Central memory CD8-positive, alpha-beta T cell (primary cell): ENCODE results near the gene PLEKHA6.

ENCODE experiments used
- ATAC-seq: fragments of 150-1000 bp; cut with Tn5 transposase; replicated peaks from 2 replicates; pipeline ENCODE4 v1.10.0; 2022; ENCODE audit warnings: mild to moderate bottlenecking, moderate FRiP score, moderate number of reproducible peaks; ENCODE audit not compliant: poor library complexity, severe bottlenecking; ENCODE audit errors: extremely low read depth
- DNase-seq, 2 donors: peaks; one replicate each; pipeline ENCODE4 v3.0.0; 2021; ENCODE audit warnings: low spot score in 2 of 2
- H3K27ac Mint-ChIP-seq: one replicate; pipeline ENCODE4 v1.8.0; 2022; ENCODE audit warnings: low read depth, mild to moderate bottlenecking, moderate library complexity, mixed read lengths
- H3K27me3 Mint-ChIP-seq: one replicate; pipeline ENCODE4 v1.8.0; 2022; ENCODE audit warnings: mixed read lengths
- H3K36me3 Mint-ChIP-seq: one replicate; pipeline ENCODE4 v1.8.0; 2022; ENCODE audit warnings: mild to moderate bottlenecking, moderate library complexity, mixed read lengths; ENCODE audit not compliant: insufficient read depth
- H3K4me1 Mint-ChIP-seq: one replicate; pipeline ENCODE4 v1.8.0; 2022; ENCODE audit warnings: mixed read lengths
- H3K4me3 Mint-ChIP-seq: one replicate; pipeline ENCODE4 v1.8.0; 2022; ENCODE audit warnings: mild to moderate bottlenecking, moderate library complexity, mixed read lengths
- H3K9me3 Mint-ChIP-seq: one replicate; pipeline ENCODE4 v1.8.0; 2022; ENCODE audit warnings: mixed read lengths

Gene PLEKHA6

DNA sequence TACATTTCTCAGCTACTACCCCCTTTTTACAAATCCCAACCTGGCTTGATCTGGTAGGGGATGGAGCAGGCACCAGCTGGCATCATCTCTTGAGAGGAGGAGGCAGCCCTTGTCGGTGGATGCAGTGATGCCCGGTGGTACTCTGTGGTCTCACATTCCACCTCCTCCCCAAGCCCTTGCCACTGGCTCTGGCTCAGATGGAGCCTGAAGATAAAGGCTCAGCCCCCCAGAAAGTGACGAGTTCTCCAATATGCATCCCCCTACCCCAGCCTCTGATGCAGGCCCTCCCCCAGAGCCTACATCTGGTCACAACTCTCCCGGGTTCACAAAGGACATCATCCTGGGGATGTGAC is 142.1 kb downstream of the PLEKHA6 start:
- ATAC-seq = no peak
- H3K27me3 Mint-ChIP-seq = peaks cover 10% of the 10 kb centered on the region
- H3K36me3 Mint-ChIP-seq = no peaks in the 10 kb centered on the region
- no peak overlapping the region for H3K27ac Mint-ChIP-seq
- no peaks in the 10 kb centered on the region for H3K9me3 Mint-ChIP-seq
- no peak overlapping the region for H3K4me3 Mint-ChIP-seq
- no peak for DNase-seq
- peaks cover 6% of the 10 kb centered on the region for H3K4me1 Mint-ChIP-seq

DNA sequence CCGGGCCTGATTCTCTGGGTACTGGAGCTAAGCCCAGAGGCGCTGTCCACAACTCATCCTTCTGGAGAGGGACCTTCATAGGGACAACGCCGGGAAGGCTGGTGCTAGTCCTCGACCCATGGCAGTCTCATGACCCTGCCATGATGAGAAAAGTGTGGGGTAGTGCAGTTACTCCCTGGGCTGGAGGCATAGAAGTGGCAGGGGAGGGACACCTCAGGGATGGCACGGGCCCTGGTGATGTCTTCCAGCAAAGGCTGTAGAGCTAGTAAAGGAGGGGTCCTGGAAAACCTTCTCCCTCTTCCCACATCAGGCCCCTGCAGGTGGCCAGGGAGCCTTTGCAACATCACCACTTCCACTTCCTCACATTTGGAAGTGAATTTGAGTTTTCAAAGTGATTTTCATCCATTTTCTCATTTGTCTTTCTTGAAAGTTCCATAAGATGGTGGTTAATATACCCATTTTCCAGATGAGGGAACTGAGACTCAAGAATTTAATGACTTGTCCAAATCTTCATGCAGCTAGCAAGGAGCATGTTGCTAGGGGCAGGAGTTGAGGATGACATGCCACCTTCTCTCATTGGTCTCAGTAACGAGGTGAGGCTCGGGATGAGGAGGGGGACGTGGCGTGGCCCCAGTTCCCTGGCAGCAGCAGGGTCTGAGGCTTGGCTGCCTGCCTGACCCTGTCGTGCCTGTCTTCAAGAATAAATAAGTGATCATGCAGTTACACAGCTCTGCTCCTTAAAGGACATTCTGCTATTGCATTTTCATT is 142.7 kb downstream of the PLEKHA6 start:
- Mint-ChIP-seq H3K36me3 (no peaks in the 10 kb centered on the region), H3K27me3 (peaks cover 10% of the 10 kb centered on the region), H3K9me3 (no peaks in the 10 kb centered on the region), H3K4me1 (peaks cover 6% of the 10 kb centered on the region), H3K4me3 (no peak overlapping the region), H3K27ac (no peak overlapping the region)
- no peak for DNase-seq
- no peak for ATAC-seq

DNA sequence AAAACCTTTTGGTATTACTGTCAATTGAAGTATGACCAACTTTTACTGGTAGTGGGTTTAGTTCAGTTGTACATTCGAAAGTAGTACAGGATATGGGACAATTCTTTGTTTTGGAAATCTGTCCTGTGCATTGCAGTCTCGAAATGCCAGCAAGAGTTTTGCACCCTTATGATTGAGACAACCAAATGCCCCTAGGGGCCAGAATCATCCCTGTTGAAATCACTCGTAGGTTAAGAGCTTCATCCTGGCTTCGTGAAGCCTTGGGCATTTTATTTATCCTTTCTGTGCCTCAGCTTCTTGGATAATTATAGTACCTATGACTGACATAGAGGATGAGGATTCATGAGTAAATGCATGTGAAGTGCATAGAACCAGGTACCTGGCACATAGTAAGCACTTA is 143.5 kb downstream of the PLEKHA6 start:
- ATAC-seq = no peak
- H3K36me3 Mint-ChIP-seq = no peaks in the 10 kb centered on the region

DNA sequence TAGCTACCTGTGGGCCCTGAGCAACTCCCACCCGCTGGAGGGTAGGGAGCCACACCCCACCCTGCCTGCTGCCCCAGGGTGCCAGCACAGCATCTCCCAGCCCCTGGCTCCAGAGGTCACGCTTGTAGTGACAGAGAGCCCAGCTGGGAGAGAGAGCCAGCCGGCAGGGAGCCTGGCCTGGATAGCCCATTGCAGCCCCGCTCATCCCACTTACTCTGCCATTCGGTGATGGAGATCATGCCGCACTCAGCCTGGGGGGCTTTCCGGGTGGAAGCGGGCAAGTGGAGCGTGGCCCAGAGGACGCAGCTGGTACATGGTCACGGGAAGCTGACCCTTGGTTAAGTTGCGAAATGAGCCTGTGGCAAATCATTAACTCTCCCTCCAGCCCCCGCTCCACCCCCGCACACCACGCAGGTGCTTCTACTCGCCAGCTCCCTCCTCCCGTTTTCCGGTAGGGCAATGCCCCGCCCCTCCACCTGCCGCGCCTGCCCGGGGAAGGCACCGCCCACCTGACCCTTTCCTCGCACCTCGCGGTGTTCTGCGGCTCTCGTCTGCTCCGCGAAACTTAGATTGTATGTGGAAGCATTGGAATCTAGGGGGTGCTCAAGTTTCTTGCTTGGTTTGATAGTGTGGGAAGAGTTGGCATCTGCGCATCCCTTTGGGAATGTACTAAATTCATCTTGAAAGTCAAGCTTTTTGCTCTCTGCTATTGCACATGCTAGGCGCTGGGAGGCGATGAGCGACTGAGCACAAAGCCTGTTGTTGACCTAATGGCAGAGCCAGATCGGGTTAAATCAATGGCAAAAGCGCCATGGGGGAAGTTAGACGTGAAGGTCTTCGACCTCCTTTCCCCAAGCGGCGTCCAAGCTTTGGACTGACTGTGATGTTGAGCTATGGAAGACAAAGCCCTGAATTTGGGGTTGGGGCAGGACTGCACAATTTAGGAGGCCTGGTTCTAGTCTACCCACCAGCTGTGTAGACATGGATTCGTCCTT is 145.8 kb downstream of the PLEKHA6 start, which contains the start of gene GOLT1A:
Gene GOLT1A, minus strand, starts transcription at position 321 of the 995 bp plus-strand sequence. Its CDS starts 82 bp downstream, at position 239.
- Mint-ChIP-seq H3K36me3 (no peaks in the 10 kb centered on the region), H3K4me3 (peak within 1 kb of the TSS; percentile 25), H3K9me3 (no peaks in the 10 kb centered on the region), H3K27ac (no peak within 1 kb of the TSS), H3K4me1 (peaks cover 6% of the 10 kb centered on the region), H3K27me3 (peaks cover 14% of the 10 kb centered on the region)
- DNase-seq (no peak), ATAC-seq (no peak)

More for the DNA sequence above, 143.5 kb downstream of the PLEKHA6 start:
- DNase-seq = no peak
- H3K9me3 Mint-ChIP-seq = no peaks in the 10 kb centered on the region
- H3K27ac Mint-ChIP-seq = no peak overlapping the region
- H3K4me1 Mint-ChIP-seq = peaks cover 6% of the 10 kb centered on the region
- H3K27me3 Mint-ChIP-seq = peaks cover 10% of the 10 kb centered on the region
- H3K4me3 Mint-ChIP-seq = no peak overlapping the region

DNA sequence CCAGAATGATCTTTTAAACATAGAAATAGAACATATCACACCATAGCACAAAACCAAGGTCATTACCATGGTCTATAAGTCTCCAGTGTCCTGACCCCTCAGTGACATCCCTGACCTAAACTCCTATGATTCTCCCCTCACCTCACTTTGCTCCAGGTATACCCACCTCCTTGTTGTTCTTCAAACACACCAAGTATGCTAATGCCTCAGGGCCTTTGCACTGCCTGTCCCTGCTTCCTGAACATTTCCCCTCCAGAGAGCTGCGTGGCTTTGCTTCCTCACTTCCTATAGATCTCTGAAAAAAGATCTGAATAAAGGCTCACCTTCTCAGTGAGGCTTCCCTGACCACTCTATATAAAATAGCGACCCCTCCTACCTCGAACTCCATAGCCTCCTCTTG is 147.0 kb downstream of the PLEKHA6 start:
- ATAC-seq = no peak

DNA sequence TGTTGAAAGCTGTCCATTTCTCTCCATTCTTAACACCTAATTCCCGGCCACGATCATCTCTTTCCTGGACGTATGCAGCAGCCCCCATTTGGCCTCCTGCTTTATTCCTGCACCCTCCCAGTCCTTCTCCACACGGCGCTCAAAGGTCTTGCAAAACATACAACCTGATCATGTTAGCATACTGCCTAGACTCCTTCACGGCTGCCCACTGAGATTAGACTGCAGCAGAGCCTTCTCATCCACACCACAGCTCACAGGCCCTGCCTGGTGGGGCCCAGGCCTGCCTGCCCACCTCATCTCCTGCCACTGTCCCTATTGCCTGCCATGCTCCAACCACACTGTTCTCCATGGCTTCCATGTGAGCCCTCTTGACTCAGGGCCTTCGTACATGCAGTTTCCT is 148.7 kb downstream of the PLEKHA6 start:
- Mint-ChIP-seq H3K36me3 (no peaks in the 10 kb centered on the region), H3K27me3 (peaks cover 29% of the 10 kb centered on the region), H3K27ac (no peak overlapping the region), H3K9me3 (no peaks in the 10 kb centered on the region), H3K4me1 (no peaks in the 10 kb centered on the region), H3K4me3 (no peak overlapping the region)
- no peak for ATAC-seq
- DNase-seq = no peak

More for the DNA sequence above, 147.0 kb downstream of the PLEKHA6 start:
- no peaks in the 10 kb centered on the region for H3K4me1 Mint-ChIP-seq
- H3K9me3 Mint-ChIP-seq = no peaks in the 10 kb centered on the region
- H3K4me3 Mint-ChIP-seq = no peak overlapping the region
- peaks cover 14% of the 10 kb centered on the region for H3K27me3 Mint-ChIP-seq
- no peaks in the 10 kb centered on the region for H3K36me3 Mint-ChIP-seq
- no peak overlapping the region for H3K27ac Mint-ChIP-seq
- DNase-seq = no peak

DNA sequence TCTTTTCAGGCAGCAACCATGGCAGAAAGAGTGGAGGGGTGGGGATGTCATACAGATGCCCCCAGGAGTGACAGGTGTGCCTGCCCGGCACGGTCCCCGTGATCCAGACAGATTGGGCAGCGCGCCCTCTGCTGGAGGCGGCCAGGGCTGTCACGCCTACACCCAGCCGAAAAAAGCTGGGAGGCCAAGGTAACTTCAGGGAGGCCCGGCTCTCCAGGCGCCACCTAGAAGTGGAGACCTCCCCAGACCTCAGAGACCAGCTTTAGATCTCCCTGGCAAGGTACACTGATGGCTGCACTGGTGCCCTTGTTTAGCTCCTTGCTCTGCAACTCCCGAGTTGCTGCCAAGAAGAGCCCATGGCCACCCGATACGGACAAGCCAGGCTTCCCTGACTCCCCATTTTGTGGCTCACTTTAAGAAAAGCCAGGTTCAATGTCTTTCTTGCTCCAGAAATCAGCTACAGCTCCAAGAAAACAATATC is 152.6 kb downstream of the PLEKHA6 start:
- no peaks in the 10 kb centered on the region for H3K4me1 Mint-ChIP-seq
- ATAC-seq (peak; percentile 73), DNase-seq (peak; percentile 46 to 73)
- no peaks in the 10 kb centered on the region for H3K9me3 Mint-ChIP-seq
- peaks cover 65% of the 10 kb centered on the region for H3K27me3 Mint-ChIP-seq
- H3K4me3 Mint-ChIP-seq = no peak overlapping the region
- H3K27ac Mint-ChIP-seq = no peak overlapping the region
- no peaks in the 10 kb centered on the region for H3K36me3 Mint-ChIP-seq

DNA sequence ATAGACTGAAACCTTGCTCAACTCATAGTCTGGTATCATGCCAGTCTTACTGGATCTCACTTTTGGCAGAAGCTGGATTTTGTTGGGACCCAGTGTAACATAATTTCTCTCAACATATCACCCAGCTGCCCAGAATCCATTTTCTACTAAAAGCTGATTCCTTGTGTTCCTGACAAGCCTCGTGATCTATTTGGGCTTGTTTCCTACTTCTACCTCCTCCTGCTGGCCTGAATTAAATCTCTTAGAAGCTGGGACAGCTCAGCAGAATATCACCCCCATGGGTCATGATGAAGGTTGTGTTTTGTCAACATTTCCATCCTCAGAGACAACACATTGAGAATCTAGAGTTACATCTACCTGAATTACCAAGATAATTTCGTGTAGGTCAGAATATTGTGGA is 153.6 kb downstream of the PLEKHA6 start:
- DNase-seq = no peak
- no peak for ATAC-seq
- no peaks in the 10 kb centered on the region for H3K9me3 Mint-ChIP-seq
- H3K27me3 Mint-ChIP-seq = peaks cover 75% of the 10 kb centered on the region
- no peak overlapping the region for H3K4me3 Mint-ChIP-seq
- no peak overlapping the region for H3K27ac Mint-ChIP-seq
- no peaks in the 10 kb centered on the region for H3K4me1 Mint-ChIP-seq
- no peaks in the 10 kb centered on the region for H3K36me3 Mint-ChIP-seq

DNA sequence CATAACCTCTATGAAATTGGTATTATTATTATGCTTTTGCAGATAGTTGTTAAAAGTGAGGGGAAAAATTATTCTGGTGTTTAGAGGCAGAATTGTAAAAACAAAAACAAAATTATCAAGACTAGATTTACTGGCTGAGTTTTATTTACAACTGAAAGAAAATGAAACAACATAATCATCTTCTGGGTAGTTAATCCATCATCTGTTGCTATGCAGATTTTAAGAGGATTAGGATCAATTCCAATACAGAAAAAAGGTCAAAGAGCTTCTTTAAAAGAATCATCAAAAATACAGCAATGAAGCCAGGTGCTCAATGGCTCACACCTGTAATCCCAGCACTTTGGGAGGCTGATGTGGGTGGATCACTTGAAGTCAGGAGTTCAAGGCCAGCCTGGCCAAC is 154.2 kb downstream of the PLEKHA6 start:
- peaks cover 81% of the 10 kb centered on the region for H3K27me3 Mint-ChIP-seq
- H3K4me1 Mint-ChIP-seq = no peaks in the 10 kb centered on the region
- DNase-seq (no peak), ATAC-seq (no peak)
- H3K36me3 Mint-ChIP-seq = no peaks in the 10 kb centered on the region
- no peak overlapping the region for H3K4me3 Mint-ChIP-seq
- no peak overlapping the region for H3K27ac Mint-ChIP-seq
- H3K9me3 Mint-ChIP-seq = no peaks in the 10 kb centered on the region

DNA sequence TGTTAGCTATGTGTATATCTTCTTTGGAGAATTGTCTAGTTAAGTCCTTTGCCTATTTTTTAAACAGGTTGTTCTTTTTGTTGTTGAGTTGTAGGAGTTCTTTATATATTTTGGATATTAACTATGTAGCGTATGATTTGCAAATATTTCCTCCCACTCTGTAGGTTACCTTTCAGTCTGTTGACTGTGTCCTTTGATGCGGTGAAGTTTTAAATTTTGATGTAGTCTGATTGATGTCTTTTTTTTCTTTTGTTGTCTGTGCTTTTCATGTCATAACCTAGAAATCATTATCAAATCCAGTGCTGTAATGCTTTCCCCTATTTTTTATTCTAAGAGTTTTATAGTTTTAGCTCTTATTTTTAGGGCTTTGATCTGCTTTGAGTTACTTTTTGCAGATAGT is 154.8 kb downstream of the PLEKHA6 start:
- Mint-ChIP-seq H3K9me3 (no peaks in the 10 kb centered on the region), H3K36me3 (no peaks in the 10 kb centered on the region), H3K27me3 (peaks cover 82% of the 10 kb centered on the region), H3K27ac (no peak overlapping the region), H3K4me1 (no peaks in the 10 kb centered on the region), H3K4me3 (no peak overlapping the region)
- DNase-seq (no peak), ATAC-seq (no peak)

DNA sequence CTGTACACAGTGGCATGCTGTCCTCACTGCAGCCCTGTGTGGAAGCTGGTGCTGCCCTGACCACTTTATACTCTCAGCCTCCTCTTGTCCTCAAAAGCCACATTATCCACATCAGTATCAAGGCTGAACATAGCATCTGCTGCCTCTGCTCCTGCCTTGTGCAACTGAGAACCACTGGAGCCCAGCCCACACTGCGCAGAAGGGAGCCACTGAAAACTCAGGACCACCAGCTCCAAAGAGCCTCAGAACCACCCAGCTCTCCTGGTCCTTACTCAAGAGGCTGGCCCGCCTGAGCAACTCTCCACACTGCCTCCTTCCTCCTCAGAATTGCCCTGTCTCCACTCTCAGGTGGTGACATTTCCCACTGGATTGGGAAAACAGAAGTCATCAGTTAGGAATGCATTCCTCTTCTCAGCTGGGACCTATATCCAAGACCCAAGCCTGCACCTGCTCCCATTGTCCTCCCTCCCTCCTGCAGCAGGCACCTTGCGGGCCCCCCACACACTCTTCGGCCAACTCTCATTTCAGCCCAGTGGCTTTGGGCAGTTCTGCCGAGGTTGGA is 156.4 kb downstream of the PLEKHA6 start:
- Mint-ChIP-seq H3K9me3 (no peaks in the 10 kb centered on the region), H3K36me3 (no peaks in the 10 kb centered on the region), H3K27ac (no peak overlapping the region)

DNA sequence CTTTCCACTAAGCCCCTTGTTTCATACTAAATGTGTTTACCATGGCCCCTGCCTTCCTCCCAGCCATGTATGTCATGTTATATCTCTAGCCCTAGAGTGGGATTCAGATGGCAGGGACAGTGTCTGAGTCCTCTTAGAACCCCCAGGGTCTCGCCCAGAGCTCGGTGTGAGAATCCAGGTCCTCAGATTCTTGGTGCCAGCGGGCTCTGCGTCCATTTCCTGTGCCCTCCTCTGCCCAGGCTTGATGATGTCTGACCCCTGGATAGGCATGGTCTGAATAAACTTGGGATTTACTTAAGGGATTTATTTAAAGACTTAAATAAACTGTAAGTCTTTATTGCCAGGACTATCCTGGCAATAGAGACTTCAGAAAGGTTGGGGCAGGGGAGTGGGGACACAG is 157.2 kb downstream of the PLEKHA6 start:
- Mint-ChIP-seq H3K4me1 (no peaks in the 10 kb centered on the region), H3K36me3 (no peaks in the 10 kb centered on the region), H3K4me3 (no peak overlapping the region), H3K9me3 (no peaks in the 10 kb centered on the region), H3K27ac (no peak overlapping the region), H3K27me3 (peaks cover 67% of the 10 kb centered on the region)
- DNase-seq (no peak), ATAC-seq (no peak)

More for the DNA sequence above, 156.4 kb downstream of the PLEKHA6 start:
- DNase-seq = no peak
- no peaks in the 10 kb centered on the region for H3K4me1 Mint-ChIP-seq
- H3K27me3 Mint-ChIP-seq = peaks cover 72% of the 10 kb centered on the region
- no peak for ATAC-seq
- no peak overlapping the region for H3K4me3 Mint-ChIP-seq
